HG02763 (cell line): ENCODE measurements around the gene TFEB.
"Not testable (repeated sequence)": the region's sequence is repeated elsewhere in the genome, so short reads cannot be mapped to it uniquely, and the experiment has no call there.

Source experiments
- ATAC-seq: cut with Tn5 transposase; IDR thresholded peaks from one replicate; pipeline ENCODE4 v1.9.1; 2021; ENCODE audit warnings: mild to moderate bottlenecking, moderate library complexity; ENCODE audit not compliant: unreplicated experiment

The TFEB gene

DNA sequence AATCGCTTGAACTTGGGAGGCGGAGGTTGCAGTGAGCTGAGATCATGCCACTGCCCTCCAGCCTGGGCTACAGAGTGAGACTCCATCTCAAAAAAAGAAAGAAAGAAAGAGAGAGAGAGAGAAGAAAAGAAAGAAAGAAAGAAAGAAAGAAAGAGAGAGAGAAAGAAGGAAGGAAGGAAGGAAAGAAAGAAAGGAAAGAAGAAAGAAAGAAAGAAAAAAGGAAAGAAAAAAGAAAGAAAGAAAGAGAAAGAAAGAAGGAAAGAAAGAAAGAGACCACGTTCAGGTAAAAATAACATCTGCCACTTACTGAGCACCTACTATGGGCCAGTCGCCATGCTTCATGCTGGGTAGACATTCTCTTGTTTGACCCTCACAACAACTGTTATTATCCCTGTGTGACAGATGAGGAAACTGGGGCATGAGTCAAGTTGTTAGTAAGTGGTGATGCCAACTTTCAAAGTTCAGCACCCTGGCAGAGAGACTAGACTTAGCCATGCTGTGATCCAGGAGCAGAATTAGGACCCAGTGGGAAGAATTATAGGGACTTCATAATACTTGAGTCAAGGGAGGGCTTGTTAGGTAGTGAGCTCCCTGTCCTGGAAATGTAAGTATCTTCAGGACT lies 30.7 kb upstream of the TFEB start:
- not testable (repeated sequence) for ATAC-seq

DNA sequence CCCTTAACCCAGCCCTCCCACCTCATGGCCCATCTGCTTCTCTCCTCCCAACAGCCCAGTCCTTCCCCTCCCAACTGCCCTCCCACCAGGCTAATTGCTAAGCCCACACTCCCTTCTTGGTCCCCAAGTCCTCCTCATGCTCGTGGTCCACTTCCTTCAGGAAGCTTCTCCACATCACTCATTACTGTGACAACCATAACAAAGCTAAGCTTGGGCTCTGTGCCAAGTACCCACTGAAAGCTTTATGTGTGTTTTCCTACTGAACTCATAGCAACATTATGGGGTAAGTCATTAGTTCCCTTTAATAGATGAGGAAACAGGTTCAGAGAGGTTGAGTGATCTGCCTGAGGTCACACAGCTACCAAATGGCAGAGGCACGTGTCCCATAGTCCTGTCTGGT lies 28.1 kb upstream of the TFEB start:
- ATAC-seq = no peak

DNA sequence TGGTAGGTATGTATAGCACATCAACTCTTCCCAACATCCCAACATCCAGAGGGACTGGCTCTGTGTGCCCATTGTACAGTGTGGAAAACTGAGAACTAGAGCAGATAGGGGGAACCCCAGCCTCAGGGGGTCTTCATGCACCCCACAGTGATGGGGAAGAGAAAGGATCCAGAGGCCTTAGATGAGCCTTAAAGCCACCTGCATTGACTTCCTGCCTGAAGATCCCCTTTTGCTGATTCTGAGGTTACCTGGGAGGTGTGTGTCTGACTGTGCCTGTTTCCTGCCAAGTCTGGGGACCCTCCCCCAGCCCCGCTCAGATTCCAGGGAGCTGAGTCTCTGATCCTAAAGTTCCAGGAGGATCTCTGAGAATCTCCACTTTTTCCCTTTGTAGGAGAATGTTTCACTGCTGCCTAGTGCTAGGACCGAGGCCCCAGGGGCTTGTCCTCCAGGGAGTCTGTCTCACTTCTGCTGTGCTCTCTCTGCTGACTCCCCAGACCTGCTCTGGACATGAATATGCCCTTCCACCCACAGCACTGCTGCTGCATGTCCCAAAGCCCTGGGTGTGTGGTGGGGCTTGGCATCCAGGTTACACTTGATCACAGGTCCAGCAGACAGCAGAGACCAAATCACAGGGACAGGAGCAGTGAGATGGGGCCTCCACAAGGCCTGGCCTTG lies 24.6 kb upstream of the TFEB start:
- no peak for ATAC-seq

DNA sequence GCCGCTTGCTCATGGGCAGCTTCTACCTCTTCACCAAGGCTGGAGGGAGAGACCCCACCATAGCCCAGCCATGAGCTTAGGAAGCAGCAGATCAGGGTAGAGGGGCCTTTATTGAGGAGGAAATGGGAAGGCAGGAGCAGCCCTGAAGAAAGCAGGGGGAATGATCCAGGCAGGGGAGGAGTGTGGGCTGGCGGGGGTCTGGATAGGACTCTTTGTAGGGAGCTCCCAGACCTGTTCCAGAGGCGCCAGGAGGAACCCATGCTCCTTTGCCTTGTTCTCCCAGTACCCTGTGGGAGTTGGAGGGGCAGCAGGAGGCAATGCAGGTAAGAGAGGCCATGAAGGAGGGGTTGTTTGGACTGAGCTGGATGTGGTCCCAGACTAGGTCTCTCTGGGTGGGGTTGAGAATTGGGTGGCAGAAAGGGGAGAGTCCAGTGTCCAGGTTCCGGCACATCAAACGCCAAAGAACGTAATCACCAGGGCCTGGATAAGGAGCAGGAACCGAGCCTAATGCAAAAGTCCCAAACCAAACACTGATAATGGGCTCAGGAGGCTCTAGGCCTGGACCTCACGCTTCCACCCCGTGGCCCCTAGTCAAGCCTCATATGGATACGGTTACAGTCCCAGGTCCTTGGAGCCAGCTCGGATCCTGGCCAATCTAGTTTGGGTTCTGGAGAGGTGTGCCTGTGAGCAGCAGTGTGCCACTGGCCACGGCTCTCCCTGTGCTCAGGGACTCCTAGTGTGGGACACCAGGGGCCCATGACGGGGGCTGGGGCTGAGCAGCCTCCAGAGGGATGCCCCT lies 23.9 kb upstream of the TFEB start:
- no peak for ATAC-seq

- no peak for ATAC-seq
Observed at GRCh38 chr6:41758641-41759035, 23.2 kb upstream of the TFEB start.

- ATAC-seq = no peak
Observed at GRCh38 chr6:41757931-41758640, 22.7 kb upstream of the TFEB start.

DNA sequence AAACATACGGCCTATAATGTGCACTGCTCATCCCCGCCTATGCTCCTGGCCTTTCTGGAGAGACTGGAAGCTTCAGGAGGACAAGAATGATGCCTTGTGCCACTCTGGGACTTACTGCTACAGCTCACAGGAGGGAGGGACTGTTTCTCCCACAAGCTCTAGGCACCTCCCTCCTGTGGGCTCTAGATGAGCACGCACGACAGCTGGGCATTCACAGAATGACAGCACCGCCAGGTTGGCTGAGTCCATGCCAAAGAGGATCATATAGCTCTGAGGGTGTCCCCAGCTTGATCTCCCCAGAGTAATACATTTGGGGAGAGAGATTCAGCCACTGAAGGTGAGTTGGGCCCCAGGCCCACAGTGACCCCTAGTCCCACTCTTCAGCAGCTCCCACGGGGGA lies 21.9 kb upstream of the TFEB start:
- no peak for ATAC-seq

DNA sequence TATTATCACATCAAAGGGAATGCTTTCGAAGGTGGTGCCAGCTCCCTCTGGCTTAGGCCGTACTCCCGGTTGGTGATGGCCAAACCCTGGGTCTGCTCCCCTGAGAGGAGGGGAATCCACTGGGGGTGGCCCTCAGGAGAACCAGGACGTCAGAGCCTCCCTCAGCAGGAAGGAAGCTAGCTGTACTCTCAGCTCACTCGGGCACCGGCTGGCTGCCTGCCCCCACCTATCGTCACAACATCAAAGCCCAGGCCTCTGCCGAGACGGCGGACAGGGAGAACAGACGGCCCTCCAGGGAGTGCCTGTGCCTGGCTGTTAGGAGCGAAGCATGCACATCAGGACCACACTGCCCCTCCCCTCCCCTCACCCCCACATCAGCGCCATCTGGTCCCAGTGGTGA lies 20.9 kb upstream of the TFEB start:
- no peak for ATAC-seq

DNA sequence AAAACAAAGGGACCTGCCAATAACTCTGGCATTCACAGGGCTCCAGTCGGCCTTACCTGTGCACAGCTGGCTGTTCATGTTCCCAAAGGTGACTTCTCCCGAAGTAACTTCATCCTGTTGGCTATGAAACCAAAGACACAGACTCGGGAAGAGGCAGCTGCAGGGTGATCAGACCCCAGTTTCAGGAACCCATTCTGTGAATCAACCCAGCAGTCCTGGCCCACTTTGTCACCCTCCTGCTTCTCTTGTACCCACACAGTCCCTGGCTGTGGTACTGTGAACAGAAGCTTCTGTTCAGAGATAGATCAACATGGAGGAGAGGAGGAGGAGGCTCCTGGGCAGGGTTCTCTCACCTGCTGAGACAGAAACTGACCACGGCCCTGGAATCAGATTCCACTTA lies 20.5 kb upstream of the TFEB start:
- ATAC-seq = no peak

GRCh38 chr6:41750374-41750773 lies 15.0 kb upstream of the TFEB start:
- no peak for ATAC-seq

DNA sequence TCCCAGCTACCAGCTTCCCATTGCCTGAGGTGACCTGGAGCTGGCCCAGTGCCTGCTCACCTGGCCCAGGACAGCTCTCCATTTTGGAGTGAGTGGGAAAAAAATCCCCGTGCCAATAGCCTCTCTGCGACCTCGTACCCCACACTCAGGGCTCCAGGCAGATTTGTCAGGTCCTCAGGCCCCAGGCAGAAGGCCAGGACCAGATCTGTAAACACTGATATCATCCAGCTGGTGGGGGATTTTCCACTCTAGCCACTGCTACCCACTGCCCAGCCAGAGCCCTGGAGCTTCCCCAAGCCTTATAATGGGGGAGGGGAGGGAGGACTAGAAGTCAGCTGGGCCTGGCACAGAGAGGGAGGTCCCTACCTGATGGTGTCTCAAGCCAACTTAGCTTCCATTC lies 13.1 kb upstream of the TFEB start:
- no peak for ATAC-seq

- no peak for ATAC-seq
Observed at GRCh38 chr6:41748102-41748477, 12.7 kb upstream of the TFEB start.

- ATAC-seq = no peak
Observed at GRCh38 chr6:41747256-41748101, 12.1 kb upstream of the TFEB start, which contains the start of gene PGC. Gene PGC (minus strand): TSS chr6:41747397. CDS start chr6:41747334, 63 bp downstream.

DNA sequence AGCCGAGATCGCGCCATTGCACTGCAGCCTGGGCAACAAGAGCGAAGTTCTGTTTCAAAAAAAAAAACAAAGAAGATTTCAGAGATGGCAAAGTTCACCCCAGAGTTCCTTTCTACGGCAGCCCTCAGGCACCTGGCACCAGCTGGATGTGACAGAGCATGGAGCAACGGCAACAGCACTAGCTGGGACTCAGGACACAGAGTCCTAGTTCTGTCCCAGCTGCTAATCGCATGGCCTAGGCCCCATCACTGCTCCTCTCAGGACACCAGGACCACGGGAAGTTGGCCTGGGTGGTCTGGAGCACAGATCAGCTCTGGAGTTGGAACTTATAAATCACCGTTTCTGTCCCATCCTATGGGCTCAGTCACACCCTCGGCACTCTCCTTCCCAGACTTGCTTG lies 10.7 kb upstream of the TFEB start:
- ATAC-seq = no peak

DNA sequence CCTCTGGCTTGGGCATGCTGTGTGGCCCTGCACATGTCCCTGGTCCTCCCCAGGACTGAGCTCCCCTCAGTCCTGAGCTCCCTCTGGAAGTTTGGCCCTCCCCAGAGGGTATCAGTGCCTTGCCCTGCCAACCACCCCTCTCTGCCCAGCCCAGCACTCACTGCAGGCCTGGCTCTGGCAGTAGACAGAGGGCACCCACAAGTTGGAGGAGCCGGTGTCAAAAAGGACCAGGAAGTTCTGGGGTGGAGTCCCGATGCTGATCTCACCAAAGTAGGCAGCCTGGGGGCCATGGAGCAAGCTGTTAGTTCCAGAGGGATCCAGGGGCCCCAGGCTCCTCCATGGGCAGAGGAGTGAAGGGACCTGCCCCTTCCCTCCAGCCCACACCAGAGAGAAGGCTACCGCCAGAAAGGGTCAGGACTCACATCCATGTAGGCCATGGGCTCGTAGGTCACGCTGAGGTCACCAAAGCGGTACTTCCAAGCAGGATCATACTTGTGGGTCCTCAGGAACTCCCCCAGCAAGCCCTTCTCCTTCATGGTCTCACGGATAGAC lies 8.9 kb upstream of the TFEB start:
- ATAC-seq = no peak

DNA sequence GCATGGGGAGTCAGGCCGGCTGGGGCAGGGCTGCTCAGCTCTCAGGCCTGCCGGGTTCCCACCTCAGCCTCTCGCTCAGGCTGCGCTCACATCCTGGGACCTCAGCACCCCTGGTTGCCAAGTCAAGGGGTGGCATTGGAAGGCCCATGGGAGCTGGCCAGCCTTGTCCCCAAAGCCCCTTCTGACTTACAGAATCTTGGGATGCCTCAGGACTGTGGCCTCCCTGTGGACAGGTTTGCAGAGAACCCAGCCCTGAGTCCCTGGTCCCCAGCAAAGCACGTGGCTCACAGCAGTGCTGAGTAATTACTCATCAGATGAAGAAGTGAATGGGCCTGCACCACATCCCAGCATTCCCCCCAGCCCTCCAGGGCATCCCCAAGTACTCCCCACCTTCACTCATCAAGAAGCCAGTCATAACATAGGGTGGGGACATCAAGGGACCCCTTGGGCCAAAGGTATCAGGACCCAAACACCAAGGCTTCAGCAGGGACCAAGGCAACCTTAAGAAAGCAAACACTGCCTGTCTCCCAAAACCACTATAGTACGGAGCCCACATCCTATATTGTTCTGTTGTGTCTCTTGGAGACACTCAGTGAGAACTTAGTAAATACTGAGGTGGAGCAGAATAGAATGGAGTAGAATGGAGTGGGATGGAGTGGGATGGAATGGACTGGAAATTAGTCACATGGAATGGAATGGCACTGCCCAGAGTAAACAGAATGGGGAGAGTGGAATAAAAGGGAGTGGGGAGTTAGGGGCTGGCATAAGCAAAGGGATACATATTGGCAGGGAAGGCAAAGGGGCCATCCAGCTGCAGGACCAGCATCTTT lies 8.2 kb upstream of the TFEB start:
- ATAC-seq = no peak

DNA sequence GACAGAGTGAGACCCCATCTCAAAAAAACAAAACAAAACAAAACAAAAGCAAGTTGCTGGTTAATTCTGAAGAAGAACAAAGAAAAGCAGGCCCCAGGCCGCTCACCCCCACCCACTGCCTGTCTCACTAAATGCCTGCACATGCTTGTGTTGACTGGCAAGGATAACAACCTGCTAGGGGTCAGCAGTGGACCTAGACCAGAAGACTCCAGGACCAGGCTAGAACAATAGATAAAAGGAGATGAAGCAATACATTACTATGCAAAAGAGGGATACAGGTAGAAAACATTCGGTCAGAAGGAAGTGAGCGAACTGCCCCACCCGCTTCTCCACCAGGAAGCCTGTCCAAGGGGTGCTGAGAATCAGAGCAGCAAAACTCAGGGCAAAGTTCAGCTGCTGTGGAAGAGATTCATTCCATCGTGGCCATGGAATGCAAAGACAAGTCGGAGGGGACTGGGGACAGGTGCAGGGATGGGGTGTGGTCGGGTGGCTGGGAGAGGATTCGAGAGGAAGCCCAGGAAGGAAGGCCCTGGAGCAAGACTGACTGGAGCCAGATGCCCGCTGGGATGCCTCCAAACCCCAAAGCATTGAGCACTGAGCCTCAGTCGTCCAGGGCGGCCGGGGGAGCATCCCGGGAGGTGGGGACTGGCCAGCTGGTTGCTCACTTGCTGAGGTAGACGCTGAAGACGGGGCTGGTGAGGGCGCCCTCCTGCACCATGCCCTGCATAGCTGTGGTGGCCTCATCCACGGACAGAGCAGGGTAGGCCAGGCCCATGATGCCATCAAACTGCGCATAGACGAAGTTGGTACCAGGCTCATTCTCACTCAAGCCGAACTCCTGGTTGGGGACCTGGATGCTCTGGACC lies 6.5 kb upstream of the TFEB start:
- ATAC-seq = no peak

GRCh38 chr6:41740366-41741162 lies 5.2 kb upstream of the TFEB start:
- no peak for ATAC-seq
